Glutamatergic neuron (in vitro differentiated cells): Measurements from ENCODE around the gene PCNT. TPM values are rescaled to one million over a fixed set of nuclear protein-coding genes. Genes with fewer than 3 reads are reported as not detected.
"Not testable (repeated sequence)": the region's sequence is repeated elsewhere in the genome, so short reads cannot be mapped to it uniquely, and the experiment has no call there.

ENCODE experiments used
- DNase-seq: peaks from one replicate; pipeline ENCODE4 v3.0.0; 2022
- H3K27ac Mint-ChIP-seq: one replicate; pipeline ENCODE4 v1.8.0; 2020; ENCODE audit warnings: mild to moderate bottlenecking, mixed read lengths, inconsistent platforms; ENCODE audit not compliant: unreplicated experiment
- H3K27me3 Mint-ChIP-seq: one replicate; pipeline ENCODE4 v1.8.0; 2020; ENCODE audit warnings: mild to moderate bottlenecking, moderate library complexity, mixed read lengths, inconsistent platforms; ENCODE audit not compliant: unreplicated experiment
- H3K36me3 Mint-ChIP-seq: one replicate; pipeline ENCODE4 v1.8.0; 2020; ENCODE audit warnings: mild to moderate bottlenecking, mixed read lengths, inconsistent platforms; ENCODE audit not compliant: unreplicated experiment
- H3K4me1 Mint-ChIP-seq: one replicate; pipeline ENCODE4 v1.8.0; 2020; ENCODE audit warnings: mild to moderate bottlenecking, low read depth, mixed read lengths, inconsistent platforms; ENCODE audit not compliant: unreplicated experiment
- H3K4me3 Mint-ChIP-seq: one replicate; pipeline ENCODE4 v1.8.0; 2020; ENCODE audit warnings: mild to moderate bottlenecking, mixed read lengths, inconsistent platforms; ENCODE audit not compliant: unreplicated experiment
- H3K9me3 Mint-ChIP-seq: one replicate; pipeline ENCODE4 v1.8.0; 2020; ENCODE audit warnings: mild to moderate bottlenecking, moderate library complexity, mixed read lengths, inconsistent platforms; ENCODE audit not compliant: unreplicated experiment
- CTCF ChIP-seq: fragments of 200-600 bp; sonication (generic); IDR thresholded peaks from one replicate; pipeline ENCODE4 v1.5.0; 2021; ENCODE audit not compliant: partially characterized antibody, unreplicated experiment
- total RNA-seq: library from RNA; stranded (reverse); fragmentation: NEBNext Ultra II Directional; extraction: Animal tissue kit (Norgen Biotek cat#: 25700); gene quantifications from one replicate; pipeline ENCODE4 v1.2.1, GENCODE V29; 2021; ENCODE audit not compliant: unreplicated experiment

The PCNT gene
- total RNA-seq, 1 donor from 2014 or later, result 117 TPM

GRCh38 chr21:46369520-46370235 lies 45.7 kb downstream of the PCNT start:
- H3K4me1 Mint-ChIP-seq, result peaks cover 7% of the 10 kb centered on the region
- H3K36me3 Mint-ChIP-seq, result peaks cover 5% of the 10 kb centered on the region
- no peak for DNase-seq
- TF ChIP-seq CTCF, result no peak
- H3K9me3 Mint-ChIP-seq, result peaks cover 10% of the 10 kb centered on the region
- H3K27me3 Mint-ChIP-seq, result peaks cover 2% of the 10 kb centered on the region
- no peak overlapping the region for H3K4me3 Mint-ChIP-seq
- peak overlapping the region; percentile 38 for H3K27ac Mint-ChIP-seq

- Mint-ChIP-seq H3K4me3 (peak overlapping the region; percentile 34), H3K27ac (no peak overlapping the region), H3K4me1 (peaks cover 9% of the 10 kb centered on the region), H3K27me3 (no peaks in the 10 kb centered on the region), H3K9me3 (peaks cover 5% of the 10 kb centered on the region), H3K36me3 (no peaks in the 10 kb centered on the region)
- DNase-seq, result no peak
- TF ChIP-seq CTCF, result no peak
These were observed 47.5 kb downstream of the PCNT start for GRCh38 chr21:46371204-46372013.

- Mint-ChIP-seq H3K9me3 (peaks cover 7% of the 10 kb centered on the region), H3K27me3 (no peaks in the 10 kb centered on the region), H3K27ac (peak overlapping the region; percentile 70), H3K4me1 (peaks cover 14% of the 10 kb centered on the region), H3K4me3 (peak overlapping the region; percentile 34), H3K36me3 (no peaks in the 10 kb centered on the region)
- no peak for TF ChIP-seq CTCF
- DNase-seq, result no peak
These were observed 48.1 kb downstream of the PCNT start for GRCh38 chr21:46372014-46372485.

GRCh38 chr21:46372947-46373346 lies 49.0 kb downstream of the PCNT start:
- H3K4me3 Mint-ChIP-seq, H3K9me3 Mint-ChIP-seq, H3K27me3 Mint-ChIP-seq, H3K27ac Mint-ChIP-seq, DNase-seq, H3K36me3 Mint-ChIP-seq: not testable (repeated sequence)
- peaks cover 19% of the 10 kb centered on the region for H3K4me1 Mint-ChIP-seq

- DNase-seq, result no peak
- TF ChIP-seq CTCF, result no peak
- Mint-ChIP-seq H3K27ac (peak overlapping the region; percentile 12), H3K4me1 (peaks cover 17% of the 10 kb centered on the region), H3K9me3 (peaks cover 19% of the 10 kb centered on the region), H3K27me3 (peaks cover 14% of the 10 kb centered on the region), H3K36me3 (peaks cover 21% of the 10 kb centered on the region), H3K4me3 (no peak overlapping the region)
These were observed 50.9 kb downstream of the PCNT start for GRCh38 chr21:46374761-46375389.
